HUES6 (cell line): ENCODE measurements around the gene AHRR.

ENCODE experiments used
- H3K27ac ChIP-seq: 2 replicates; pipeline ENCODE4 v1.7.0; 2013; ENCODE audit warnings: low read depth, mild to moderate bottlenecking, low read length, inconsistent platforms
- H3K27me3 ChIP-seq: 2 replicates; pipeline ENCODE4 v1.6.1; 2013; ENCODE audit warnings: low read length; ENCODE audit not compliant: control insufficient read depth, insufficient read depth
- H3K36me3 ChIP-seq: 2 replicates; pipeline ENCODE4 v1.6.1; 2013; ENCODE audit warnings: low read length; ENCODE audit not compliant: control insufficient read depth, insufficient read depth
- H3K4me1 ChIP-seq: 2 replicates; pipeline ENCODE4 v1.6.1; 2013; ENCODE audit warnings: low read length; ENCODE audit not compliant: control insufficient read depth, insufficient read depth
- H3K4me3 ChIP-seq: 2 replicates; pipeline ENCODE4 v1.5.1; 2013; ENCODE audit warnings: low read depth, low read length
- H3K9ac ChIP-seq: one replicate; pipeline ENCODE4 v1.6.1; 2013; ENCODE audit warnings: mild to moderate bottlenecking, low read length
- H3K9me3 ChIP-seq: 2 replicates; pipeline ENCODE4 v1.6.1; 2013; ENCODE audit warnings: low read depth, low read length; ENCODE audit not compliant: control insufficient read depth, insufficient read depth

The AHRR gene

GRCh38 chr5:321726-322251, 275 bp downstream of the AHRR start:
- H3K27ac ChIP-seq: no peak overlapping the region
- no peak overlapping the region for H3K9ac ChIP-seq
- no peaks in the 10 kb centered on the region for H3K9me3 ChIP-seq
- H3K27me3 ChIP-seq: peaks cover 65% of the 10 kb centered on the region
- H3K4me1 ChIP-seq: peaks cover 4% of the 10 kb centered on the region; the same call in 1 of the 2 replicates
- H3K4me3 ChIP-seq: peak overlapping the region; percentile 85
- H3K36me3 ChIP-seq: no peaks in the 10 kb centered on the region

DNA sequence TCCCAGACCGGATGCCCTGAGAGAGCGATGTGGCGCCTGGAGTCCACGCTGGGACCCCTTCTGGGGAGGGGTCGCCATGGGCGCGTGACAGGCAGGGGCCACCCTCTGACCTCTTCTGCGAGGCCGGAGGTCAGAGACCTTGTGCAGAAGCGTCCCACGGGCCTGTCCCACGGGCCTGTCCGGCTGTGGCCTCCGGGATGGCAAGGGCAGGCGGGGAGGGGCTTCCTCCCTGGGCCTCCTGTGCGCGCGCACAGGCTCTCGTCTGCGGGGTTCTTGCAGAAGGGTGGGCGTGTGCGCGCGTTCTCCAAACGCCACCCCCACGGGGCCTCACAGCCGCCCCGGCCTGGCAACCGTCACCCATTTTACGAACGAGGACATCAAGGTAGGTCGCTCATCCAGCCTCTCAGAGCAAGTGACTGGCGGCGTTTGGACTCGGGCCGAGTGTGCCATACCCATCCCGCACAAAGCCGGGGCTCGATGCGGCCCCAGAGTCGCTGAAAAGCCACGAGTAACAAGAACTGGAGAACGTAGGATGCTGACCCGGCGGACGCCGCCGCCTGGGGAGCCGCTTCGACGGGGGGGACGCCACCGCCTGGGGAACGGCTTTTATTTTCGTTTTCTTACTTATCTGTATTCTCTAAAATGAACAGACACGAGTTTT, 897 bp downstream of the AHRR start:
- Histone ChIP-seq H3K4me1 (peaks cover 1% of the 10 kb centered on the region; the same call in 1 of the 2 replicates), H3K27ac (no peak overlapping the region), H3K4me3 (peak overlapping the region; percentile 85), H3K36me3 (no peaks in the 10 kb centered on the region), H3K27me3 (peaks cover 65% of the 10 kb centered on the region), H3K9ac (no peak overlapping the region), H3K9me3 (no peaks in the 10 kb centered on the region)

DNA sequence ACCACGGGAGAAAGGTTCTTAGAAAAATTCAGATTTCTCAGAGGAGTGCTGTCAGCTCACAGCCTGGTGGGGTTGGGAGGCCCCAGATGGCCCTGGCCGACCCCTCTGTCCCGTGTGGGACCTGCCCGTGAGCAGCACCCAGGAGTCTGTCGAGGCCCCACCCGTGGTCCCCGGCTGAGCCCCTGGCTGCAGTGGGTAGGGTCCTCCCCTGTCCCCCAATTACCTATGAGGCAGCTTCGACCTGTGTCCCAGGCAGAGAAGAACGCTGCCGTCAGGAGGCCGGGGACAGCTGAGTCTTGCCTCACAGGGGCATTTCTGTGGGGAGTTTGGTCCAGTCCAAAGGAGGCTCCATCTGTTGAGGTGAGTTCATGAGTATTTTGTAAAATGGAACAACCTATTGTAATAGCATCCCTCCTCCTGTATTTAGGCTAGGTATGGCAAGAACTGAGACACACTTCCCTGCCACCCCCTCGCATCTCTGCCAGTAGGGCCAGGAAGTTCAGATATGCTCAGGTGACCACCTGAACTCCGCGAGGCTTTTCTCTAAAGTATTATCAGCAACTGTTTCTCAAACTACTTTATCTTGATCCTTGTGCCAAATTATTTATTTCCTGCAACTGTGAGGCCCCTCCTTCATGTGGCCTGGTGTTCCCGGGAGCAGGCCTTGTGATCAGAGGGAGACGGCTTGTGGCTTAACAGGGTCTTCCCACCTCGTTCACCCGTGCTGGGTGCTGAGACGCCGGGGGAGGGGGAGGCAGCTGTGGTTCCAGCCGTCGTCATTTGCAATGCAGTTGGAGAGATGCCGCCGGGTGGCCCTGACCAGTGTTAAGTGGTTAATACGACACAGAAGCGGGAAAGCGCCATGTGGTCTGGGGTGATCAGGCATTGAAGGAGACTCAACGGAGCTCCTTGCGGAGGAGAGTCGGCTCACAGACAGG, 1.7 kb downstream of the AHRR start:
- Histone ChIP-seq H3K27me3 (peaks cover 65% of the 10 kb centered on the region), H3K4me1 (no peaks in the 10 kb centered on the region), H3K36me3 (no peaks in the 10 kb centered on the region), H3K4me3 (no peak overlapping the region), H3K27ac (no peak overlapping the region), H3K9ac (no peak overlapping the region), H3K9me3 (no peaks in the 10 kb centered on the region)

- Histone ChIP-seq H3K9me3 (no peaks in the 10 kb centered on the region), H3K4me3 (no peak overlapping the region), H3K9ac (no peak overlapping the region), H3K27ac (no peak overlapping the region), H3K4me1 (no peaks in the 10 kb centered on the region), H3K27me3 (peaks cover 48% of the 10 kb centered on the region), H3K36me3 (no peaks in the 10 kb centered on the region)
These were observed 3.5 kb downstream of the AHRR start for GRCh38 chr5:324736-325612.

DNA sequence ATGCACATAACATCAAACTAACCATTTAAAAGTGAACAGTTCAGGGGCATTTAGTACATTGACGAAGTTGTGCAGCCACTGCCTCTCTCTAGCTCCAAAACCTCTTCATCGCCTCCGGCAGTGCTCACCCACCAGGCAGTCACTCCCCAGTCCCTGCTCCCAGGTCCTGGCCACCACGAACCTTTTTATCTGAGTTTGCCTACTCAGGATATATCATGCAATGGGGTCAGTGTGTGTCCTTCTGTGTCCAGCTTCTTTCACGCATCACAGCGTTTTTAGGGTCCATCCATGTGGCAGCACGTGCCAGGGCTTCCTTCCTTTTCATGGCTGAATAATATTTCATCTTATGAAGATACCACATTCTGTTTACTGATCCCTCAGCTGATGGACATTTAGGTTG, 4.6 kb downstream of the AHRR start:
- Histone ChIP-seq H3K27me3 (peaks cover 37% of the 10 kb centered on the region), H3K9me3 (no peaks in the 10 kb centered on the region), H3K9ac (no peak overlapping the region), H3K4me3 (no peak overlapping the region), H3K27ac (no peak overlapping the region), H3K36me3 (no peaks in the 10 kb centered on the region), H3K4me1 (no peaks in the 10 kb centered on the region)

DNA sequence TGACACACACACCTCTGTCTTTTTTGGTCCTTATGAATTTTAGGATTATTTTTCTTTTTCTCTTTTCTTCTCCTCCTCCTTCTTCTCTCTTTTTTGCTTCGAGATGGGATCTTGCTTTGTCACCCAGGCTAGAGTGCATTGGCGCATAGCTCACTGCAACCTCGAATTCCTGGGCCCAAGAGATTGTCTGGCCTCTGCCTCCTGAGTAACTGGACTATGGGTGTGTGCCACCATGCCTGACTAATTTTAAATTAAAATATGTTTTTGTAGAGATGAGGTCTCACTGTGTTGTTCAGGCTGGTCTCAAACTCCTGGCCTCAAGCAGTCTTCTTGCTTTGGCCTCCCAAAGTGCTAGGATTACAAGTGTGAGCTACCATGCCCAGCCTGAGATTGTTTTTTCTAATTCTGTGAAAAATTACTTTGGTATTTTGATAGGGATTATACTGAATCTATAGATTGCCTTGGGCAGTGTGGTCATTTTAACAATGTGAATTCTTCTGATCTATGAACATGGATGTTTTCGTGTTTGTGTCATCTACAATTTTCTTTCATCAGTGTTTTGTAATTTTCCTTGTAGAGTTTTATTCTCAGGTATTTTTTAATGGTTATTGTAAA, 7.7 kb downstream of the AHRR start:
- H3K4me1 ChIP-seq: no peaks in the 10 kb centered on the region
- no peak overlapping the region for H3K27ac ChIP-seq
- H3K36me3 ChIP-seq: no peaks in the 10 kb centered on the region
- no peak overlapping the region for H3K4me3 ChIP-seq
- H3K9me3 ChIP-seq: no peaks in the 10 kb centered on the region
- H3K27me3 ChIP-seq: peaks cover 6% of the 10 kb centered on the region
- no peak overlapping the region for H3K9ac ChIP-seq

DNA sequence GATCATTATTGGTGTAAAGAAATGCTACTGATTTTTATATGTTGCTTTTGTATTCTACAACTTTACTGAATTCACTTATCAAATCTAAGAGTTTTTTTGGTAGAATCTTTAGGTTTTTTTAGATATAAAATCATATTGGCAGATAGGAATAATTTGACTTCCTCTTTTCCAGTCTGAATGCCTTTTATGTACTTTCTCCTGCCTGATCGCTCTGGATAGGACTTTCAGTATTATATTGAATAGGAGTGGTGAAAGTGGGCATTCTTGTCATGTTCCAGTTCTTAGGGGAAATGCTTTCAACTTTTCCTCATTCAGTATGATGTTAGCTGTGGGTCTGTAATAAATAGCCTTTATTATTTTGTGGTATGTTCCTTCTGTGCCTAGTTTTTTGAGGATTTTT, 8.3 kb downstream of the AHRR start:
- H3K4me3 ChIP-seq: no peak overlapping the region
- H3K36me3 ChIP-seq: no peaks in the 10 kb centered on the region
- H3K4me1 ChIP-seq: no peaks in the 10 kb centered on the region
- H3K9me3 ChIP-seq: no peaks in the 10 kb centered on the region
- no peak overlapping the region for H3K9ac ChIP-seq
- H3K27me3 ChIP-seq: peaks cover 6% of the 10 kb centered on the region
- H3K27ac ChIP-seq: no peak overlapping the region

- no peaks in the 10 kb centered on the region for H3K36me3 ChIP-seq
- no peak overlapping the region for H3K4me3 ChIP-seq
- H3K4me1 ChIP-seq: no peaks in the 10 kb centered on the region
- 0 out of 2 replicates have a peak, but pooled peaks cover 4% of the 10 kb centered on the region for H3K27me3 ChIP-seq
- no peak overlapping the region for H3K27ac ChIP-seq
- no peak overlapping the region for H3K9ac ChIP-seq
- H3K9me3 ChIP-seq: no peaks in the 10 kb centered on the region
These were observed 11.3 kb downstream of the AHRR start for GRCh38 chr5:332843-333242.

DNA sequence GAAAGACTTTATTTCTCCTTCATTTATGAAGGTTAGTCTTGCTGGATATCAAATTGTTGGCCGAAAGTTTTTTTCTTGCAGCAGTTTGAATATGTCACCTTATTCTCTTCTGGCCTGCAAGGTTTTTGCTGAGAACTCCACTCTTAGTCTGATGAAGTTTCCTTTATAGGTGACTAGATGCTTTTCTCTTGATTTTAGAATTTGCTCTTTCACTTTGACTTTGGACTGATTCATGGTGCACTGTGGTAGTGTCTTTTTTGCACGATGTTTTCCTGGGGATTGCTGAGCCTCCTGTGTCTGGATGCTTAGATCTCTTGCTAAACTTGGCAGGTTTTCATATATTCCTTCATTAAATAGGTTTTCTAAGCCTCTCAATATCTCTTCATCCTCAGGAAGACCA, 12.4 kb downstream of the AHRR start:
- H3K27me3 ChIP-seq: 0 out of 2 replicates have a peak, but pooled peaks cover 4% of the 10 kb centered on the region
- H3K4me3 ChIP-seq: no peak overlapping the region
- no peak overlapping the region for H3K9ac ChIP-seq
- no peaks in the 10 kb centered on the region for H3K36me3 ChIP-seq
- no peak overlapping the region for H3K27ac ChIP-seq
- H3K4me1 ChIP-seq: no peaks in the 10 kb centered on the region
- H3K9me3 ChIP-seq: no peaks in the 10 kb centered on the region
